Measurements from ENCODE around the gene CCDC85C. TPM values are rescaled to one million over a fixed set of nuclear protein-coding genes. Genes with fewer than 3 reads are reported as not detected.

CCDC85C gene
- total RNA-seq, 2 experiments from 2014 or later, result 6.8 to 7.9 TPM

GRCh38 chr14:99465288-99465687 lies 138.7 kb downstream of the CCDC85C start:
- CTCF ChIA-PET, result no interaction called here
- H3K4me1 Mint-ChIP-seq (ENCODE audit: low read depth), result peaks cover 22% of the 10 kb centered on the region

GRCh38 chr14:99463974-99464373 lies 140.0 kb downstream of the CCDC85C start:
- ChIA-PET POLR2A (no interaction called here), CTCF (no interaction called here)
- TF ChIP-seq, protein P1, sequence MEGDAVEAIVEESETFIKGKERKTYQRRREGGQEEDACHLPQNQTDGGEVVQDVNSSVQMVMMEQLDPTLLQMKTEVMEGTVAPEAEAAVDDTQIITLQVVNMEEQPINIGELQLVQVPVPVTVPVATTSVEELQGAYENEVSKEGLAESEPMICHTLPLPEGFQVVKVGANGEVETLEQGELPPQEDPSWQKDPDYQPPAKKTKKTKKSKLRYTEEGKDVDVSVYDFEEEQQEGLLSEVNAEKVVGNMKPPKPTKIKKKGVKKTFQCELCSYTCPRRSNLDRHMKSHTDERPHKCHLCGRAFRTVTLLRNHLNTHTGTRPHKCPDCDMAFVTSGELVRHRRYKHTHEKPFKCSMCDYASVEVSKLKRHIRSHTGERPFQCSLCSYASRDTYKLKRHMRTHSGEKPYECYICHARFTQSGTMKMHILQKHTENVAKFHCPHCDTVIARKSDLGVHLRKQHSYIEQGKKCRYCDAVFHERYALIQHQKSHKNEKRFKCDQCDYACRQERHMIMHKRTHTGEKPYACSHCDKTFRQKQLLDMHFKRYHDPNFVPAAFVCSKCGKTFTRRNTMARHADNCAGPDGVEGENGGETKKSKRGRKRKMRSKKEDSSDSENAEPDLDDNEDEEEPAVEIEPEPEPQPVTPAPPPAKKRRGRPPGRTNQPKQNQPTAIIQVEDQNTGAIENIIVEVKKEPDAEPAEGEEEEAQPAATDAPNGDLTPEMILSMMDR (IDR thresholded peaks at IDR 0.05), result no peak
- Mint-ChIP-seq H3K4me1 (ENCODE audit: low read depth) (peaks cover 14% of the 10 kb centered on the region), H3K9me3 (no peaks in the 10 kb centered on the region), H3K27me3 (no peaks in the 10 kb centered on the region), H3K4me3 (no peak overlapping the region), H3K36me3 (ENCODE audit: low read depth) (peaks cover 17% of the 10 kb centered on the region), H3K27ac (no peak overlapping the region)
- no peak for DNase-seq
- ATAC-seq, result no peak
- intact Hi-C loops (cut with micrococcal nuclease), result no loop called here

More at GRCh38 chr14:99465288-99465687, 138.7 kb downstream of the CCDC85C start:
- TF ChIP-seq, protein P1 (IDR thresholded peaks at IDR 0.05), result no peak
- intact Hi-C loops (cut with micrococcal nuclease), result no loop called here
- ATAC-seq (no peak), DNase-seq (no peak)
- Mint-ChIP-seq H3K36me3 (ENCODE audit: low read depth) (peaks cover 14% of the 10 kb centered on the region), H3K4me3 (no peak overlapping the region), H3K27me3 (no peaks in the 10 kb centered on the region), H3K9me3 (no peaks in the 10 kb centered on the region), H3K27ac (no peak overlapping the region)
- POLR2A ChIA-PET, result interaction anchor here (1.3 kb wide), 1 partner anchor 11 kb away, joined by 3 read pairs; no protein-coding TSS in a partner anchor

GRCh38 chr14:99462210-99462609 lies 141.8 kb downstream of the CCDC85C start:
- Mint-ChIP-seq H3K36me3 (ENCODE audit: low read depth) (peaks cover 23% of the 10 kb centered on the region), H3K27ac (no peak overlapping the region), H3K9me3 (no peaks in the 10 kb centered on the region), H3K27me3 (no peaks in the 10 kb centered on the region), H3K4me1 (ENCODE audit: low read depth) (no peaks in the 10 kb centered on the region), H3K4me3 (no peak overlapping the region)
- TF ChIP-seq, protein P1 (IDR thresholded peaks at IDR 0.05), result no peak
- ChIA-PET POLR2A (no interaction called here), CTCF (no interaction called here)
- intact Hi-C loops (cut with micrococcal nuclease), result no loop called here
- ATAC-seq (no peak), DNase-seq (no peak)

GRCh38 chr14:99461411-99462085 lies 142.5 kb downstream of the CCDC85C start:
- POLR2A ChIA-PET, result no interaction called here
- intact Hi-C loops (cut with micrococcal nuclease), result no loop called here
- Mint-ChIP-seq H3K27me3 (no peaks in the 10 kb centered on the region), H3K27ac (no peak overlapping the region), H3K4me1 (ENCODE audit: low read depth) (no peaks in the 10 kb centered on the region), H3K9me3 (no peaks in the 10 kb centered on the region), H3K4me3 (no peak overlapping the region), H3K36me3 (ENCODE audit: low read depth) (peaks cover 28% of the 10 kb centered on the region)
- TF ChIP-seq, protein P1 (IDR thresholded peaks at IDR 0.05), result no peak
- ATAC-seq, result no peak
- CTCF ChIA-PET, result interaction anchor here (1.0 to 1.3 kb wide), 2 partner anchors 14 to 46 kb away, joined by 3 to 5 read pairs; no protein-coding TSS in a partner anchor
- no peak for DNase-seq

GRCh38 chr14:99460793-99461192 lies 143.2 kb downstream of the CCDC85C start:
- TF ChIP-seq, protein P1 (IDR thresholded peaks at IDR 0.05), result no peak
- Mint-ChIP-seq H3K27ac (no peak overlapping the region), H3K4me1 (ENCODE audit: low read depth) (no peaks in the 10 kb centered on the region), H3K9me3 (no peaks in the 10 kb centered on the region), H3K27me3 (no peaks in the 10 kb centered on the region), H3K36me3 (ENCODE audit: low read depth) (peaks cover 27% of the 10 kb centered on the region), H3K4me3 (no peak overlapping the region)
- no peak for ATAC-seq
- no peak for DNase-seq
- CTCF ChIA-PET, result interaction anchor here (1.0 to 1.3 kb wide), 2 partner anchors 14 to 45 kb away, joined by 3 to 5 read pairs; no protein-coding TSS in a partner anchor
- intact Hi-C loops (cut with micrococcal nuclease), result no loop called here
- POLR2A ChIA-PET, result no interaction called here
